IMR-90 (cell line): ENCODE data around the gene CAMTA1. TPM values are rescaled to one million over a fixed set of nuclear protein-coding genes. Genes with fewer than 3 reads are reported as not detected.

Source experiments
- ATAC-seq: fragments of 200-7000 bp; cut with Tn5 transposase; 2 replicates; pipeline ENCODE4 v1.9.1; 2020; ENCODE audit warnings: low read depth, mild to moderate bottlenecking, moderate library complexity
- BruUV-seq: library from RNA; stranded (reverse); fragments of 400-500 nt; replicated peaks from 2 replicates; lab custom pipeline; 2021; lab: Mats Ljungman, UMichigan
- CTCF ChIA-PET: fragments of 300-600 bp; formaldehyde crosslinking; extraction: SDS; loops from one replicate; lab custom pipeline; 2021; ENCODE audit warnings: antibody characterized with exemption; lab: Yijun Ruan, JAX
- POLR2A ChIA-PET: fragments of 300-600 bp; sonication (Branson Sonifier 250); formaldehyde crosslinking; loops from one replicate; lab custom pipeline; 2022; ENCODE audit warnings: antibody characterized with exemption; ENCODE audit not compliant: unreplicated experiment; lab: Charles Lee
- DNase-seq: peaks from one replicate; pipeline ENCODE4 v3.0.0; 2013
- H2AFZ ChIP-seq: replicated peaks from 2 replicates; pipeline ENCODE3; 2013; ENCODE audit warnings: low read length, mild to moderate bottlenecking; ENCODE audit not compliant: poor library complexity
- H2AK5ac ChIP-seq: 2 replicates; pipeline ENCODE4 v1.6.1; 2013; ENCODE audit warnings: low read depth, low read length, inconsistent platforms
- H2AK9ac ChIP-seq: replicated peaks from 2 replicates; pipeline ENCODE3; 2013; ENCODE audit warnings: mild to moderate bottlenecking, low read depth, low read length, moderate library complexity; ENCODE audit not compliant: poor library complexity
- H2BK120ac ChIP-seq: 2 replicates; pipeline ENCODE4 v1.6.1; 2013; ENCODE audit warnings: low read depth, low read length, inconsistent platforms
- H2BK15ac ChIP-seq: 3 replicates; pipeline ENCODE4 v1.6.1; 2013; ENCODE audit warnings: low read depth, low read length, inconsistent platforms
- H2BK20ac ChIP-seq: 2 replicates; pipeline ENCODE4 v1.6.1; 2013; ENCODE audit warnings: low read depth, mild to moderate bottlenecking, inconsistent platforms, low read length, moderate library complexity
- H2BK5ac ChIP-seq: 2 replicates; pipeline ENCODE4 v1.6.1; 2013; ENCODE audit warnings: mild to moderate bottlenecking, low read depth, low read length, inconsistent platforms; ENCODE audit not compliant: poor library complexity, severe bottlenecking
- H3K14ac ChIP-seq: replicated peaks from 2 replicates; pipeline ENCODE4 v1.6.1; 2013; ENCODE audit warnings: low read depth, low read length, inconsistent platforms
- H3K18ac ChIP-seq: 2 replicates; pipeline ENCODE4 v1.6.1; 2013; ENCODE audit warnings: low read depth, low read length, control low read depth
- H3K23ac ChIP-seq: 2 replicates; pipeline ENCODE4 v1.6.1; 2013; ENCODE audit warnings: low read depth, low read length, inconsistent platforms
- H3K27ac ChIP-seq: 2 replicates; pipeline ENCODE4 v1.5.1; 2013; ENCODE audit warnings: mild to moderate bottlenecking, control low read depth, low read length; ENCODE audit not compliant: insufficient read depth
- H3K27me3 ChIP-seq: 2 replicates; pipeline ENCODE4 v1.6.1; 2013; ENCODE audit warnings: low read length; ENCODE audit not compliant: control insufficient read depth, insufficient read depth
- H3K36me3 ChIP-seq: 2 replicates; pipeline ENCODE4 v1.6.1; 2013; ENCODE audit warnings: low read length, mixed read lengths; ENCODE audit not compliant: control insufficient read depth, insufficient read depth
- H3K4ac ChIP-seq: 2 replicates; pipeline ENCODE4 v1.6.1; 2013; ENCODE audit warnings: low read depth, low read length, inconsistent platforms
- H3K4me1 ChIP-seq: 2 replicates; pipeline ENCODE4 v1.6.1; 2013; ENCODE audit warnings: low read length, mixed read lengths; ENCODE audit not compliant: control insufficient read depth, insufficient read depth
- H3K4me2 ChIP-seq: 2 replicates; pipeline ENCODE4 v1.6.1; 2013; ENCODE audit warnings: low read depth, mild to moderate bottlenecking, control low read depth, low read length, moderate library complexity
- H3K4me3 ChIP-seq: 2 replicates; pipeline ENCODE4 v1.5.1; 2013; ENCODE audit warnings: low read depth, mild to moderate bottlenecking, control low read depth, low read length, moderate library complexity; ENCODE audit not compliant: insufficient read depth
- H3K56ac ChIP-seq: 2 replicates; pipeline ENCODE4 v1.6.1; 2013; ENCODE audit warnings: low read length, inconsistent platforms; ENCODE audit not compliant: insufficient read depth; ENCODE audit errors: extremely low read depth
- H3K79me1 ChIP-seq, 2 experiments: 2 replicates each; pipeline ENCODE4 v1.6.1; 2013; ENCODE audit warnings: low read length in 2 of 2, inconsistent platforms in 1 of 2, low read depth in 1 of 2
- H3K9ac ChIP-seq: 2 replicates; pipeline ENCODE4 v1.6.1; 2013; ENCODE audit warnings: low read depth, low read length, control low read depth
- H3K9me1 ChIP-seq: 2 replicates; pipeline ENCODE4 v1.6.1; 2013; ENCODE audit warnings: low read length, inconsistent platforms; ENCODE audit not compliant: insufficient read depth
- H3K9me3 ChIP-seq: 2 replicates; pipeline ENCODE4 v1.6.1; 2013; ENCODE audit warnings: low read length; ENCODE audit not compliant: control insufficient read depth, insufficient read depth
- H4K20me1 ChIP-seq: 2 replicates; pipeline ENCODE4 v1.6.1; 2013; ENCODE audit warnings: low read length, inconsistent platforms; ENCODE audit not compliant: insufficient read depth
- H4K5ac ChIP-seq: 2 replicates; pipeline ENCODE4 v1.6.1; 2013; ENCODE audit warnings: mild to moderate bottlenecking, low read depth, low read length, control low read depth
- H4K8ac ChIP-seq, 2 experiments: 2 replicates each; pipeline ENCODE4 v1.6.1; 2013; ENCODE audit warnings: low read depth in 2 of 2, low read length in 2 of 2, control low read depth in 1 of 2, inconsistent platforms in 1 of 2
- H4K91ac ChIP-seq: 2 replicates; pipeline ENCODE4 v1.6.1; 2013; ENCODE audit warnings: low read depth, low read length, inconsistent platforms; ENCODE audit not compliant: insufficient read depth
- CHD1 ChIP-seq: IDR thresholded peaks from 2 replicates; pipeline ENCODE4 v1.6.1; 2012; ENCODE audit warnings: low read depth, low read length, improper control_type of control experiment
- MAZ ChIP-seq: IDR thresholded peaks from 2 replicates; pipeline ENCODE4 v1.6.1; 2012; ENCODE audit warnings: low read depth, mild to moderate bottlenecking, low read length, improper control_type of control experiment, moderate library complexity, borderline replicate concordance
- RFX5 ChIP-seq: IDR thresholded peaks from 2 replicates; pipeline ENCODE4 v1.8.0; 2012; ENCODE audit warnings: low read depth, mild to moderate bottlenecking, low read length, moderate library complexity
- SMC3 ChIP-seq: fragments of 150-350 bp; IDR thresholded peaks from 2 replicates; pipeline ENCODE4 v1.6.1; 2016; ENCODE audit warnings: low read depth, mild to moderate bottlenecking, antibody characterized with exemption, low read length, moderate library complexity
- whole genome bisulfite sequencing, 2 experiments: methylation state at CpG; one replicate each; pipeline versions ENCODE4 v1.1.5 to v1.1.7; 2013; ENCODE audit warnings: missing lambda C conversion rate in 2 of 2; ENCODE audit not compliant: insufficient read length in 1 of 2; ENCODE audit errors: extremely low coverage in 2 of 2; 5-methylcytosine and 5-hydroxymethylcytosine counted together
- dilution Hi-C: fragments of 300-500 bp; cut with HindIII; formaldehyde crosslinking; loops from one replicate; pipeline ENCODE4 v1.14.3; 2018; ENCODE audit warnings: low sequenced_read_pairs; ENCODE audit not compliant: unreplicated experiment
- in situ Hi-C: fragments of 300-500 bp; cut with MboI; formaldehyde crosslinking; loops from 3 replicates; pipeline ENCODE4 v1.14.3; 2019; ENCODE audit warnings: low sequenced_read_pairs, inconsistent platforms, mixed read lengths
- intact Hi-C: fragments of 100-400 bp; cut with micrococcal nuclease; formaldehyde crosslinking; loops from 2 replicates; pipeline ENCODE4 v1.10.0; 2022
- polyA plus RNA-seq, 3 experiments: library from polyadenylated mRNA; depleted of rRNA; stranded (reverse); fragments of >200 nt; gene quantifications; 2 replicates each; pipeline ENCODE4 v1.2.3, GENCODE V29; 2012; ENCODE audit warnings: low replicate concordance in 1 of 3
- total RNA-seq: library from RNA; depleted of rRNA; stranded (reverse); fragments of >200 nt; gene quantifications from 2 replicates; pipeline ENCODE4 v1.2.3, GENCODE V29; 2012
- TF ChIP-seq, protein P1 (sequence below): conservative IDR thresholded peaks from 2 replicates; pipeline ENCODE4 v1.5.1; 2012; ENCODE audit warnings: mild to moderate bottlenecking, low read depth, low read length, improper control_type of control experiment
- TF ChIP-seq, protein P2 (sequence below): fragments of 150-350 bp; IDR thresholded peaks from 2 replicates; pipeline ENCODE4 v1.6.1; 2017; ENCODE audit warnings: mild to moderate bottlenecking, antibody characterized with exemption, low read length, low read depth

The CAMTA1 gene
- total and polyA plus RNA-seq, 2 of the 4 experiments (the other 2 are of a cell fraction), result 35.5 to 74.3 TPM

DNA sequence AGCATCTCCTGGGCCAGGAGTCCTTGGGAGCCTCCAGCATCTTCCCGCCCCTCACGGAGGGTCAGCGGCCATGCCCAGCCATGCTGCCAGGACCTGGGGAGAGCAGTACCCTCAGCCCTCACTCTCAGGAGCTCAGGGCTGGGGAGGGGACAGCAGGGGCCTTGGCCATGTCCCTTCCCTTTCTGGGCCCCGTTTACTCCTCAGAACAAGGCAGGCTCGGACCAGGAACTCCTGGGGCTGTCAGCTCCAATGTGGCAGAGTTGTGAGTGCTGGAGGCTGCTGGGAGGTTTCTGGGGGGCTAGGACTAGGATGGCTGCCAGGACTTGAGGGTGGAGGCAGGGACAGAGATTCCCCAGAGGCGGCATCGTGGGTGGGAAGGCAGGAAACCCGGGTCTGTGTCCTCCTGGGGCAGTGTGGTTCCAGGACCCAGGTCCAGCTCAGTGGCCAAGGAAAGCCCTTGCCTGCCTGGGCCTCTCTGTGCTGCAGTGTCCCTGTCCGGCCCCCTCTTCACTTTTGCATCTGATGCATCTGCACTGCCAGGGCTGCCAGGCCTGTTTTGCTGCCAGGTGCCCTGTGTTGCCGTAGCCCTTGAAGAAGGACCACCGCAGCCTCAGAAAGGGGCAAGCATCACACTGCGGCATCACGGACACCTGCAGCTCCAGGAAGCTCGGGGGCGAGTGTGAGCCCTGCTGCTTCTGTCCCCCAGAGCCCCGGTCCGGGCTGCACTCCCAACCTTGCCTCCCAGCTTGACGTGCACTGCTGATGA lies 223.9 kb downstream of the CAMTA1 start (continued):
- TF ChIP-seq, protein P1, sequence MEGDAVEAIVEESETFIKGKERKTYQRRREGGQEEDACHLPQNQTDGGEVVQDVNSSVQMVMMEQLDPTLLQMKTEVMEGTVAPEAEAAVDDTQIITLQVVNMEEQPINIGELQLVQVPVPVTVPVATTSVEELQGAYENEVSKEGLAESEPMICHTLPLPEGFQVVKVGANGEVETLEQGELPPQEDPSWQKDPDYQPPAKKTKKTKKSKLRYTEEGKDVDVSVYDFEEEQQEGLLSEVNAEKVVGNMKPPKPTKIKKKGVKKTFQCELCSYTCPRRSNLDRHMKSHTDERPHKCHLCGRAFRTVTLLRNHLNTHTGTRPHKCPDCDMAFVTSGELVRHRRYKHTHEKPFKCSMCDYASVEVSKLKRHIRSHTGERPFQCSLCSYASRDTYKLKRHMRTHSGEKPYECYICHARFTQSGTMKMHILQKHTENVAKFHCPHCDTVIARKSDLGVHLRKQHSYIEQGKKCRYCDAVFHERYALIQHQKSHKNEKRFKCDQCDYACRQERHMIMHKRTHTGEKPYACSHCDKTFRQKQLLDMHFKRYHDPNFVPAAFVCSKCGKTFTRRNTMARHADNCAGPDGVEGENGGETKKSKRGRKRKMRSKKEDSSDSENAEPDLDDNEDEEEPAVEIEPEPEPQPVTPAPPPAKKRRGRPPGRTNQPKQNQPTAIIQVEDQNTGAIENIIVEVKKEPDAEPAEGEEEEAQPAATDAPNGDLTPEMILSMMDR, result no peak

DNA sequence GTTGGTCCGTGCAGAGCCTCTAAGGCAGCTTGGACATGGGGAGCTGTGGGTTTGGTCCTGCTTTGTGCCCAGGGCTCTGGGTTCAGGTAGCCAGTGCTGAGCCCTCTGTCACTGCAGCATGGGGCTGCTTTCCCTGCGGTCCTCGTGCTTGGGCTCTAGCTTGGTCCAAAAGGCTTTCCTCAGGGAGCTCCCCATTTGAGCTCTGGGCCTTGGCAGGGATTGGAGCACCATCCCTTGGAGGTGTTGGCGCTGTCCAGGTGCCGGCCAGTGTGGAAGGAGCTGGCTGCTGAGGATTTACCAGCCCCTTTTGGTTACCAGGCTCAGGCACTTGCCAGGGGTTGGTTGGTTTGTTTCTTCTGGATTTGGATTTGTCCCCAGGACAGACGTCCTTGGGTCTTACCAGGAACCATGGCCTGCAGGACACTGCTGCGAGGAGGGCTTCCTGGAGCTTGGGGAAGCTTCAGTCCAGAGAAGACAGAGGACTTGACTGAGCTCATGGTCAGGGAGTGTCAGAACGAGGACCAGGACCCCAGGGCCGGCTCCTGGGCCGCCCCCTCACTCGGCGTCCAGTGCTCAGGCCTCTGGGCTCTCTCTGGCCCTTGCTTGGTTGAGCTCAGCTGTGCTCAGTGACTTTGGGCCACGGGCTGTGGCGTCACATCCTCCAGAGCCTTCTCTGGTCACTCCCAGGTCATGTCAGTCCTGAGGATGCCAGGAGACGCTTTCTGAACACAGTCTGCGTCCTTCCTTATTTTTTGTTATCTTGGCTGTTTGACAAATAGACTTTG lies 224.7 kb downstream of the CAMTA1 start:
- no peak overlapping the region for H2BK5ac ChIP-seq
- ChIA-PET CTCF (no interaction called here), POLR2A (no interaction called here)
- H3K9me1 ChIP-seq, result no peaks in the 10 kb centered on the region
- H3K36me3 ChIP-seq, result no peaks in the 10 kb centered on the region
- H3K4me1 ChIP-seq, result no peaks in the 10 kb centered on the region
- no peak overlapping the region for H3K14ac ChIP-seq
- ATAC-seq, result no peak
- no peak overlapping the region for H3K4me3 ChIP-seq
- H3K18ac ChIP-seq, result no peak overlapping the region
- BruUV-seq, result no TSS peak
- H3K9me3 ChIP-seq, result no peaks in the 10 kb centered on the region
- no peak for DNase-seq
- no peak overlapping the region for H2BK15ac ChIP-seq
- 53% methylated on average over 13 of the region's 16 CpGs; no CpG with 5 or more reads in 1 of the 2 experiments for WGBS, 2 experiments
- H3K27ac ChIP-seq, result no peak overlapping the region
- H4K91ac ChIP-seq, result no peak overlapping the region
- H3K23ac ChIP-seq, result no peak overlapping the region
- intact Hi-C loops (no loop called here), in situ Hi-C loops (no loop called here), dilution Hi-C loops (no loop called here)
- H2BK20ac ChIP-seq, result no peak overlapping the region
- no peak overlapping the region for H2BK120ac ChIP-seq
- H3K4ac ChIP-seq, result no peak overlapping the region
- H2AK9ac ChIP-seq, result no peak overlapping the region
- no peak overlapping the region for H3K56ac ChIP-seq
- peaks cover 25% of the 10 kb centered on the region for H3K27me3 ChIP-seq
- no peak overlapping the region for H3K9ac ChIP-seq
- H2AFZ ChIP-seq, result no peak overlapping the region
- no peak overlapping the region for H2AK5ac ChIP-seq
- TF ChIP-seq, protein P2, sequence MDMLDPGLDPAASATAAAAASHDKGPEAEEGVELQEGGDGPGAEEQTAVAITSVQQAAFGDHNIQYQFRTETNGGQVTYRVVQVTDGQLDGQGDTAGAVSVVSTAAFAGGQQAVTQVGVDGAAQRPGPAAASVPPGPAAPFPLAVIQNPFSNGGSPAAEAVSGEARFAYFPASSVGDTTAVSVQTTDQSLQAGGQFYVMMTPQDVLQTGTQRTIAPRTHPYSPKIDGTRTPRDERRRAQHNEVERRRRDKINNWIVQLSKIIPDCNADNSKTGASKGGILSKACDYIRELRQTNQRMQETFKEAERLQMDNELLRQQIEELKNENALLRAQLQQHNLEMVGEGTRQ, result no peak
- TF ChIP-seq SMC3 (no peak), RFX5 (no peak), CHD1 (no peak), MAZ (no peak)
- TF ChIP-seq, protein P1, result no peak
- no peak overlapping the region for H3K4me2 ChIP-seq
- H4K8ac ChIP-seq, result no peak overlapping the region
- no peak overlapping the region for H4K5ac ChIP-seq
- no peaks in the 10 kb centered on the region for H4K20me1 ChIP-seq
- H3K79me1 ChIP-seq, result no peaks in the 10 kb centered on the region
